Glutamatergic neuron (in vitro differentiated cells): ENCODE measurements around the gene TMEM25. TPM values are rescaled to one million over a fixed set of nuclear protein-coding genes. Genes with fewer than 3 reads are reported as not detected.

ENCODE experiments used
- DNase-seq: peaks from one replicate; pipeline ENCODE4 v3.0.0; 2022
- H3K27ac Mint-ChIP-seq: one replicate; pipeline ENCODE4 v1.8.0; 2020; ENCODE audit warnings: mild to moderate bottlenecking, mixed read lengths, inconsistent platforms; ENCODE audit not compliant: unreplicated experiment
- H3K27me3 Mint-ChIP-seq: one replicate; pipeline ENCODE4 v1.8.0; 2020; ENCODE audit warnings: mild to moderate bottlenecking, moderate library complexity, mixed read lengths, inconsistent platforms; ENCODE audit not compliant: unreplicated experiment
- H3K36me3 Mint-ChIP-seq: one replicate; pipeline ENCODE4 v1.8.0; 2020; ENCODE audit warnings: mild to moderate bottlenecking, mixed read lengths, inconsistent platforms; ENCODE audit not compliant: unreplicated experiment
- H3K4me1 Mint-ChIP-seq: one replicate; pipeline ENCODE4 v1.8.0; 2020; ENCODE audit warnings: mild to moderate bottlenecking, low read depth, mixed read lengths, inconsistent platforms; ENCODE audit not compliant: unreplicated experiment
- H3K4me3 Mint-ChIP-seq: one replicate; pipeline ENCODE4 v1.8.0; 2020; ENCODE audit warnings: mild to moderate bottlenecking, mixed read lengths, inconsistent platforms; ENCODE audit not compliant: unreplicated experiment
- H3K9me3 Mint-ChIP-seq: one replicate; pipeline ENCODE4 v1.8.0; 2020; ENCODE audit warnings: mild to moderate bottlenecking, moderate library complexity, mixed read lengths, inconsistent platforms; ENCODE audit not compliant: unreplicated experiment
- total RNA-seq: library from RNA; stranded (reverse); fragmentation: NEBNext Ultra II Directional; extraction: Animal tissue kit (Norgen Biotek cat#: 25700); gene quantifications from one replicate; pipeline ENCODE4 v1.2.1, GENCODE V29; 2021; ENCODE audit not compliant: unreplicated experiment
- TF ChIP-seq, protein P1 (sequence below): fragments of 200-600 bp; sonication (generic); IDR thresholded peaks from one replicate; pipeline ENCODE4 v1.5.0; 2021; ENCODE audit not compliant: partially characterized antibody, unreplicated experiment

TMEM25 gene
- total RNA-seq, 1 donor from 2014 or later: 76.8 TPM

DNA sequence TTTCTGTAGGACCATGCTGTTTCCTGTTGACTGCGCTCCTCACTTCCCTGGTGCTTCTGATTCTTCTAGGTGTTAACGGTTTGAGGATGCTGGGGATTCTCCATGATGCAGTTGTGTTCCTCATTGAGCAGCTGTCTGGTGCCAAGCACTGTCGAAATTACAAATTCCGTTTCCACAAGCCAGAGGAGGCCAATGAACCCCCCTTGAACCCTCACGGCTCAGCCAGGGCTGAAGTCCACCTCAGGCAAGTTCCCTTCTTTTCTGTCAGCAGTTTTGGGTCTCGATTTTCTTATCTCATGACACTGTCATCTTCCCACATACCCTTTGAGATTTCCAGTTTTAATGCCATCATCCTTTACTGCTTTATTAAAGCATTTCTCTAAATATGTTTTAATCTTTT is 11.4 kb upstream of the TMEM25 start:
- TF ChIP-seq, protein P1, sequence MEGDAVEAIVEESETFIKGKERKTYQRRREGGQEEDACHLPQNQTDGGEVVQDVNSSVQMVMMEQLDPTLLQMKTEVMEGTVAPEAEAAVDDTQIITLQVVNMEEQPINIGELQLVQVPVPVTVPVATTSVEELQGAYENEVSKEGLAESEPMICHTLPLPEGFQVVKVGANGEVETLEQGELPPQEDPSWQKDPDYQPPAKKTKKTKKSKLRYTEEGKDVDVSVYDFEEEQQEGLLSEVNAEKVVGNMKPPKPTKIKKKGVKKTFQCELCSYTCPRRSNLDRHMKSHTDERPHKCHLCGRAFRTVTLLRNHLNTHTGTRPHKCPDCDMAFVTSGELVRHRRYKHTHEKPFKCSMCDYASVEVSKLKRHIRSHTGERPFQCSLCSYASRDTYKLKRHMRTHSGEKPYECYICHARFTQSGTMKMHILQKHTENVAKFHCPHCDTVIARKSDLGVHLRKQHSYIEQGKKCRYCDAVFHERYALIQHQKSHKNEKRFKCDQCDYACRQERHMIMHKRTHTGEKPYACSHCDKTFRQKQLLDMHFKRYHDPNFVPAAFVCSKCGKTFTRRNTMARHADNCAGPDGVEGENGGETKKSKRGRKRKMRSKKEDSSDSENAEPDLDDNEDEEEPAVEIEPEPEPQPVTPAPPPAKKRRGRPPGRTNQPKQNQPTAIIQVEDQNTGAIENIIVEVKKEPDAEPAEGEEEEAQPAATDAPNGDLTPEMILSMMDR: no peak
- Mint-ChIP-seq H3K27me3 (no peaks in the 10 kb centered on the region), H3K27ac (no peak overlapping the region), H3K4me3 (no peak overlapping the region), H3K9me3 (no peaks in the 10 kb centered on the region), H3K36me3 (no peaks in the 10 kb centered on the region), H3K4me1 (no peaks in the 10 kb centered on the region)
- no peak for DNase-seq

DNA sequence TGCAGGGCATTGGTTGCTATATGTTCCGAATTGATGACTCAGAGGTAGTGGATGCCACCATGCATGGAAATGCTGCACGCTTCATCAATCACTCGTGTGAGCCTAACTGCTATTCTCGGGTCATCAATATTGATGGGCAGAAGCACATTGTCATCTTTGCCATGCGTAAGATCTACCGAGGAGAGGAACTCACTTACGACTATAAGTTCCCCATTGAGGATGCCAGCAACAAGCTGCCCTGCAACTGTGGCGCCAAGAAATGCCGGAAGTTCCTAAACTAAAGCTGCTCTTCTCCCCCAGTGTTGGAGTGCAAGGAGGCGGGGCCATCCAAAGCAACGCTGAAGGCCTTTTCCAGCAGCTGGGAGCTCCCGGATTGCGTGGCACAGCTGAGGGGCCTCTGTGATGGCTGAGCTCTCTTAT is 9.1 kb upstream of the TMEM25 start:
- DNase-seq: no peak
- Mint-ChIP-seq H3K36me3 (no peaks in the 10 kb centered on the region), H3K4me1 (no peaks in the 10 kb centered on the region), H3K27ac (no peak overlapping the region), H3K4me3 (no peak overlapping the region), H3K27me3 (no peaks in the 10 kb centered on the region), H3K9me3 (no peaks in the 10 kb centered on the region)
- TF ChIP-seq, protein P1: no peak

DNA sequence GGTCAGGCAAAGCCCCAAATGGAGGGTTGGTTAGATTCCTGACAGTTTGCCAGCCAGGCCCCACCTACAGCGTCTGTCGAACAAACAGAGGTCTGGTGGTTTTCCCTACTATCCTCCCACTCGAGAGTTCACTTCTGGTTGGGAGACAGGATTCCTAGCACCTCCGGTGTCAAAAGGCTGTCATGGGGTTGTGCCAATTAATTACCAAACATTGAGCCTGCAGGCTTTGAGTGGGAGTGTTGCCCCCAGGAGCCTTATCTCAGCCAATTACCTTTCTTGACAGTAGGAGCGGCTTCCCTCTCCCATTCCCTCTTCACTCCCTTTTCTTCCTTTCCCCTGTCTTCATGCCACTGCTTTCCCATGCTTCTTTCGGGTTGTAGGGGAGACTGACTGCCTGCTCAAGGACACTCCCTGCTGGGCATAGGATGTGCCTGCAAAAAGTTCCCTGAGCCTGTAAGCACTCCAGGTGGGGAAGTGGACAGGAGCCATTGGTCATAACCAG is 8.4 kb upstream of the TMEM25 start:
- Mint-ChIP-seq H3K27me3 (peaks cover 4% of the 10 kb centered on the region), H3K9me3 (no peaks in the 10 kb centered on the region), H3K4me3 (no peak overlapping the region), H3K27ac (no peak overlapping the region), H3K36me3 (no peaks in the 10 kb centered on the region), H3K4me1 (no peaks in the 10 kb centered on the region)
- TF ChIP-seq, protein P1: no peak
- DNase-seq: no peak

DNA sequence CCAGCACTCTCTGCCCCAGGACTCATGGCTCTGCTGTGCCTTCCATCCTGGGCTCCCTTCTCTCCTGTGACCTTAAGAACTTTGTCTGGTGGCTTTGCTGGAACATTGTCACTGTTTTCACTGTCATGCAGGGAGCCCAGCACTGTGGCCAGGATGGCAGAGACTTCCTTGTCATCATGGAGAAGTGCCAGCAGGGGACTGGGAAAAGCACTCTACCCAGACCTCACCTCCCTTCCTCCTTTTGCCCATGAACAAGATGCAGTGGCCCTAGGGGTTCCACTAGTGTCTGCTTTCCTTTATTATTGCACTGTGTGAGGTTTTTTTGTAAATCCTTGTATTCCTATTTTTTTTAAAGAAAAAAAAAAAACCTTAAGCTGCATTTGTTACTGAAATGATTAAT is 6.6 kb upstream of the TMEM25 start:
- Mint-ChIP-seq H3K4me3 (no peak overlapping the region), H3K27me3 (peaks cover 7% of the 10 kb centered on the region), H3K27ac (no peak overlapping the region), H3K4me1 (no peaks in the 10 kb centered on the region), H3K9me3 (peaks cover 2% of the 10 kb centered on the region), H3K36me3 (no peaks in the 10 kb centered on the region)
- no peak for DNase-seq
- TF ChIP-seq, protein P1: no peak

DNA sequence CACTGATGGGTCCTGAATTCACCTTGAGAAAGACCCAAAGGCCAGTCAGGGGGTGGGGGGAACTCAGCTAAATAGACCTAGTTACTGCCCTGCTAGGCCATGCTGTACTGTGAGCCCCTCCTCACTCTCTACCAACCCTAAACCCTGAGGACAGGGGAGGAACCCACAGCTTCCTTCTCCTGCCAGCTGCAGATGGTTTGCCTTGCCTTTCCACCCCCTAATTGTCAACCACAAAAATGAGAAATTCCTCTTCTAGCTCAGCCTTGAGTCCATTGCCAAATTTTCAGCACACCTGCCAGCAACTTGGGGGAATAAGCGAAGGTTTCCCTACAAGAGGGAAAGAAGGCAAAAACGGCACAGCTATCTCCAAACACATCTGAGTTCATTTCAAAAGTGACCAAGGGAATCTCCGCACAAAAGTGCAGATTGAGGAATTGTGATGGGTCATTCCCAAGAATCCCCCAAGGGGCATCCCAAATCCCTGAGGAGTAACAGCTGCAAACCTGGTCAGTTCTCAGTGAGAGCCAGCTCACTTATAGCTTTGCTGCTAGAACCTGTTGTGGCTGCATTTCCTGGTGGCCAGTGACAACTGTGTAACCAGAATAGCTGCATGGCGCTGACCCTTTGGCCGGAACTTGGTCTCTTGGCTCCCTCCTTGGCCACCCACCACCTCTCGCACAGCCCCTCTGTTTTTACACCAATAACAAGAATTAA is 6.1 kb upstream of the TMEM25 start:
- H3K27me3 Mint-ChIP-seq: peaks cover 13% of the 10 kb centered on the region
- H3K36me3 Mint-ChIP-seq: no peaks in the 10 kb centered on the region
- TF ChIP-seq, protein P1: no peak
- peak overlapping the region; percentile 43 for H3K27ac Mint-ChIP-seq
- peaks cover 6% of the 10 kb centered on the region for H3K9me3 Mint-ChIP-seq
- DNase-seq: no peak
- H3K4me1 Mint-ChIP-seq: peaks cover 3% of the 10 kb centered on the region
- H3K4me3 Mint-ChIP-seq: no peak overlapping the region
